ENCODE data around the gene MRPL16. TPM values are rescaled to one million over a fixed set of nuclear protein-coding genes. Genes with fewer than 3 reads are reported as not detected.

Gene MRPL16
- total RNA-seq, 2 donors from 2014 or later: 52.8 to 58.4 TPM

GRCh38 chr11:59769111-59769510 is 41.5 kb downstream of the MRPL16 start:
- 92 to 94% methylated on average over 7 of the region's 7 CpGs for WGBS, 2 experiments (ENCODE audit: insufficient coverage in 1 of 2, insufficient read length in 1 of 2)
- peaks cover 45% of the 10 kb centered on the region for H3K4me1 Mint-ChIP-seq
- no peak overlapping the region for H3K27ac Mint-ChIP-seq
- H3K9me3 Mint-ChIP-seq: no peaks in the 10 kb centered on the region
- DNase-seq: no peak
- H3K27ac ChIP-seq (ENCODE audit: low read depth, low read length): no peak overlapping the region
- no peaks in the 10 kb centered on the region for H3K9me3 ChIP-seq (ENCODE audit: control insufficient read depth, low read length)
- H3K36me3 Mint-ChIP-seq (ENCODE audit: low read depth): peaks cover 12% of the 10 kb centered on the region
- H3K27me3 ChIP-seq (ENCODE audit: control insufficient read depth, insufficient read depth, low read length, poor library complexity, severe bottlenecking): no peaks in the 10 kb centered on the region
- no peak overlapping the region for H3K9ac ChIP-seq (ENCODE audit: extremely low read depth, low read length, poor library complexity, severe bottlenecking)
- no peak overlapping the region for H3K4me3 Mint-ChIP-seq
- H3K36me3 ChIP-seq (ENCODE audit: control insufficient read depth, insufficient read depth, low read length): peaks cover 14% of the 10 kb centered on the region
- H3K27me3 Mint-ChIP-seq (ENCODE audit: insufficient read depth): no peaks in the 10 kb centered on the region
- no peak overlapping the region for H3K4me3 ChIP-seq (ENCODE audit: low read length)
- peaks cover 14% of the 10 kb centered on the region for H3K4me1 ChIP-seq (ENCODE audit: control insufficient read depth, insufficient read depth, low read length)
- TF ChIP-seq CTCF (conservative IDR thresholded peaks at IDR 0.05): no peak

- Histone ChIP-seq H3K27me3 (ENCODE audit: control insufficient read depth, insufficient read depth, low read length, poor library complexity, severe bottlenecking) (no peaks in the 10 kb centered on the region), H3K36me3 (ENCODE audit: control insufficient read depth, insufficient read depth, low read length) (peaks cover 9% of the 10 kb centered on the region), H3K4me1 (ENCODE audit: control insufficient read depth, insufficient read depth, low read length) (peaks cover 14% of the 10 kb centered on the region), H3K9ac (ENCODE audit: extremely low read depth, low read length, poor library complexity, severe bottlenecking) (no peak overlapping the region), H3K27ac (ENCODE audit: low read depth, low read length) (no peak overlapping the region), H3K9me3 (ENCODE audit: control insufficient read depth, low read length) (no peaks in the 10 kb centered on the region), H3K4me3 (ENCODE audit: low read length) (no peak overlapping the region)
- no peaks in the 10 kb centered on the region for H3K9me3 Mint-ChIP-seq
- no peak for TF ChIP-seq CTCF (conservative IDR thresholded peaks at IDR 0.05)
- no peak for DNase-seq
- H3K36me3 Mint-ChIP-seq (ENCODE audit: low read depth): peaks cover 12% of the 10 kb centered on the region
- H3K4me1 Mint-ChIP-seq: peaks cover 41% of the 10 kb centered on the region
- peak overlapping the region; percentile 14 for H3K27ac Mint-ChIP-seq
- no peak overlapping the region for H3K4me3 Mint-ChIP-seq
- WGBS, 2 experiments (ENCODE audit: insufficient coverage in 1 of 2, insufficient read length in 1 of 2): 83% methylated on average over 1 of the region's 1 CpG; no CpG with 5 or more reads in 1 of the 2 experiments
- no peaks in the 10 kb centered on the region for H3K27me3 Mint-ChIP-seq (ENCODE audit: insufficient read depth)
Observed at GRCh38 chr11:59767225-59767611, 43.4 kb downstream of the MRPL16 start.

GRCh38 chr11:59766542-59767224 is 43.9 kb downstream of the MRPL16 start:
- Histone ChIP-seq H3K27me3 (ENCODE audit: control insufficient read depth, insufficient read depth, low read length, poor library complexity, severe bottlenecking) (no peaks in the 10 kb centered on the region), H3K9ac (ENCODE audit: extremely low read depth, low read length, poor library complexity, severe bottlenecking) (no peak overlapping the region), H3K4me1 (ENCODE audit: control insufficient read depth, insufficient read depth, low read length) (peaks cover 11% of the 10 kb centered on the region), H3K9me3 (ENCODE audit: control insufficient read depth, low read length) (no peaks in the 10 kb centered on the region), H3K27ac (ENCODE audit: low read depth, low read length) (no peak overlapping the region), H3K4me3 (ENCODE audit: low read length) (no peak overlapping the region), H3K36me3 (ENCODE audit: control insufficient read depth, insufficient read depth, low read length) (peaks cover 11% of the 10 kb centered on the region)
- TF ChIP-seq CTCF (conservative IDR thresholded peaks at IDR 0.05): no peak
- H3K4me3 Mint-ChIP-seq: no peak overlapping the region
- no peaks in the 10 kb centered on the region for H3K27me3 Mint-ChIP-seq (ENCODE audit: insufficient read depth)
- H3K27ac Mint-ChIP-seq: peak overlapping the region; percentile 14
- no peaks in the 10 kb centered on the region for H3K9me3 Mint-ChIP-seq
- peaks cover 36% of the 10 kb centered on the region for H3K4me1 Mint-ChIP-seq
- peaks cover 16% of the 10 kb centered on the region for H3K36me3 Mint-ChIP-seq (ENCODE audit: low read depth)
- whole genome bisulfite sequencing, 2 experiments (ENCODE audit: insufficient coverage in 1 of 2, insufficient read length in 1 of 2): 86 to 94% methylated on average over 4 to 6 of the region's 6 CpGs
- DNase-seq: no peak
